ENCODE measurements around the gene ANKRD34A. TPM values are rescaled to one million over a fixed set of nuclear protein-coding genes. Genes with fewer than 3 reads are reported as not detected.
"Not testable (repeated sequence)": the region's sequence is repeated elsewhere in the genome, so short reads cannot be mapped to it uniquely, and the experiment has no call there.

The ANKRD34A gene
- total RNA-seq, 1 donor from 2014 or later = 0.62 TPM

DNA sequence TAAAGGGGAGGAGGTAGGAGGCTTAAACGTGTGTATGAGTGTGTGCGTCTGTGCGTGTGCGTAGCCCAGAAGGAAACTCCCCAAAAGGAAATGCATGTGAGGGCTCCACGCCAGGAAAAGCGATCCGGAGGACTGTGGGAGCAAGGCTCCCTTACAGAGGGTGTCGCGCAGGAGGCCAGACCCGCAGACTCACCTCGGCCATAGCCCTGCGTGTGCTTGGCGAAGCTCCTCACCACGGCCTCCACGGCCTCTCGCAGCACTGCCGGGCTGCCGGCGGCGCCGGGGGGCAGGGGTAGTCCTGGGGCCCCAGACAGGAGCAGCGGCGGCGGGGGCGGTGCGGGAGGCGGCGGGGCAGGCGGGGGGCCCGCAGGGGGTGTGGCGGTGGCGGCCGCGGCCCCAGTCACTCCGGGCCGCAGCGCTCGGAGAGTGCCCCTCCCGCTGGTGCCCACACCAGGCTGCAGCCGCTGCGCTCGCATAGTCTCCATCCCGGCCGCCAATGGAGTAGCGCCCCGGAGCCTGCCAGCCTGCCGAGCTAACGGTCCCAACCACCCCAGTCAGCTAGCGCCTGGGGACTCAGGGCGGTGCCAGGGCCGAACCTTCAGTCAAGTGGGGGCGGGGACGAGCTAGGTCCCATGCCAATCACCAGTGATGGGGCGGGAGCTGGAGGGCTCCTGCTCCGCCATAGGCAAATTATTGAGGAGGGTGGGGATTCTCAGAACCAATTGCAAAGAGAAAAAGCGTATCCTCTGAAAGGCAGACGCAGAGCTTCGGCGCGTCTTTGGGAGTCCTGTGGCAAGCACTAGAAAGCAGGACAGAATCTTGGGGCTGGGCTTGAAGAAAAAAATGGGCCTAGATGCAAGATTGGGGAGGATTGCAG lies 6.7 kb downstream of the ANKRD34A start, which contains the start of gene LIX1L:
TSS of gene LIX1L (minus strand) at position 575 of the 877 bp plus-strand sequence. CDS start at position 485, 90 bp downstream.
- peak; percentile 97 for DNase-seq (ENCODE audit: missing footprints)
- intact Hi-C loops (cut with DNase I) = loop anchor here (1.0 to 5.0 kb wide), 2 partner anchors 30 to 40 kb away; partner anchors contain the start of genes PEX11B and RBM8A
- ATAC-seq = peak; percentile 89

DNA sequence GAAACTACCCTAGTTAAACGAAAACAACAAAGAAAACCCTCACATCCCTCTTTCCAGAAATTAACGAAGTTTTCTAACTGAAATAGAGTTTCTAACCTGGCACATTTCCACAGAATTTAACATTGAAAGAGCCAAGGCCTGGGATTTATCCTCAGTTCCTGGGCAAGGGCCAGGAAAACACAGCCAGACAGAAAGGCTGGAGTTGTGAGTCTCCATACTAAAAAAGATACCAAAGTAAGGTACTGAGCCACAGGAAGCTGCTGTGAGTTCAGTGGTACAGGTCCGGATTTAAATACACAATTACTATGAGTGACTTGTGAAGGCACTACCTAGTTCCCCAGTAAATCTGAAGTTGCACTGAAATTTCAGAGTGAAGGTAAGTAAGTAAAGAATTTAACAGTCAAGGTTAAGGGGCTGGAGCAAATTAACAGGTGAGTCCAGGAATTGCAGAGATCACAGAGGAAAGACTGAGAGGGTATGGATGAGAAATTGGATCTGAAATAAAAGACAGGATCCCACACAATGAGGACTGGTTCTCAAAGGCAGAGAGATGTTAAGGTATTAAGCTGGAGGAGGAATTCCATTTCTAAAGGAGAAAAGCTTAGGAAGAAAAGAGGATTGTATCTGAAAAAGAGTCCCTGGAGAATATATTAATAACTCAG lies 7.5 kb downstream of the ANKRD34A start:
- ATAC-seq = no peak
- DNase-seq (ENCODE audit: missing footprints) = no peak
- intact Hi-C loops (cut with DNase I) = loop anchor here (5.0 kb wide), 1 partner anchor 40 kb away; the partner anchor contains the start of gene PEX11B

DNA sequence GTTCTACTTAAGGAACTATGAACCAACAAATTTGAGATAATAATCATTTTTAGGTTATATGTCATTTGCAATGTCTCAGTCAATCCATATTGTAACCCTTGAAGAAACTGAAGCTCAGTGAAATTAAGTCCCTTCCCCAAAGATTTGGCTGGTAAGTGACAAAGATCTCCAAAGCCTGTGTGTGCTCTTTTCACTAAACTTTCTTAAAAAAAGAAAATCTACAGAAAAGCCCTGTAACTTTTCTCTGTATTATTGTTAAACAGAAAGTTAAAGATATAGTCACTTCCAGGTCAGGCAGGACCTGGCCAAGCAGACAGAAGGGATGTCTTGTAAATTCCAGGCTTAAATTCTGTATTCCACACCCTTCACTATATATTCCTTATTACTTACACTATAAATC lies 8.0 kb downstream of the ANKRD34A start:
- ATAC-seq (no peak), DNase-seq (ENCODE audit: missing footprints) (no peak)
- intact Hi-C loops (cut with DNase I) = loop anchor here (5.0 kb wide), 1 partner anchor 39 kb away; the partner anchor contains the start of gene PEX11B

GRCh38 chr1:145955436-145955835 lies 8.9 kb downstream of the ANKRD34A start:
- DNase-seq (ENCODE audit: missing footprints) (no peak), ATAC-seq (no peak)
- intact Hi-C loops (cut with DNase I) = loop anchor here (5.0 kb wide), 1 partner anchor 38 kb away; the partner anchor contains the start of gene PEX11B

- intact Hi-C loops (cut with DNase I) = no loop called here
- no peak for ATAC-seq
- DNase-seq (ENCODE audit: missing footprints) = no peak
Measured at GRCh38 chr1:145953861-145954260, 10.5 kb downstream of the ANKRD34A start.

DNA sequence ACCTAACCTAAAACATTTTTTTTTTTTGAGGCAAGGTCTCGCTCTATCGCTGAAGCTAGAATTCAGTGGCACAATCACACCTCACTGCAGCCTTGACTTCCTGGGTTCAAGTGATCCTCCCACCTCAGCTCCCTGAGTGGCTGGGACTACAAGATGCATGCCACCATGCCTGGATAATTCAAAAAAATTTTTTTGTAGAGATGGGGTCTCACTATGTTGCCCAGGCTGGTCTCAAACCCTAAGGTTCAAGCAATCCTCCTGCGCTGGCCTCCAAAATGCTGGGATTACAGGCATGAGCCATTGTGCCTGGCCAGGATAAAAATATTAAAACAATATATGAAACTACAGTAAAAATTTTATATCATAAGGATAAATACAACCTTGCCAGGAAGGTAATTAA lies 11.5 kb downstream of the ANKRD34A start:
- intact Hi-C loops (cut with DNase I) = no loop called here
- DNase-seq (ENCODE audit: missing footprints) (no peak), ATAC-seq (no peak)

DNA sequence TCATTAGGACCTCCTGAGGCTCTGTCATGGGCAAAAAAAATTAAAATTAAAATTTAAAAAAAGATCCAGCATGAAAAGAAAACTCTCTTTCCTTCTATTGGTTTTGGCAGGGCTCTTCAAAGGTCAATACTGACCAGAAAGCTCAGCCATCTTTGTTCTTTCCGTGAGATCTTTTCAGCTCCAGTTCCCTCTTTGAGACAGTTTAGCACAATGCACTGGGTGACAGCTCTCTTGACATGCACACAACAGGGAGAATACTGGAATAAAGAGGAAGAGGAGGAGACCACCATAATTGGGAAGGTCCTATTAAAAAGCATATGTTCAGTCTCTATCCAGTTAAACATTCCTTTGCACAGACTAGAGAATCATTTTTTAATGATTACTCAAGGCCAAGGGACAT lies 12.8 kb downstream of the ANKRD34A start:
- no peak for DNase-seq (ENCODE audit: missing footprints)
- ATAC-seq = no peak
- intact Hi-C loops (cut with DNase I) = no loop called here

DNA sequence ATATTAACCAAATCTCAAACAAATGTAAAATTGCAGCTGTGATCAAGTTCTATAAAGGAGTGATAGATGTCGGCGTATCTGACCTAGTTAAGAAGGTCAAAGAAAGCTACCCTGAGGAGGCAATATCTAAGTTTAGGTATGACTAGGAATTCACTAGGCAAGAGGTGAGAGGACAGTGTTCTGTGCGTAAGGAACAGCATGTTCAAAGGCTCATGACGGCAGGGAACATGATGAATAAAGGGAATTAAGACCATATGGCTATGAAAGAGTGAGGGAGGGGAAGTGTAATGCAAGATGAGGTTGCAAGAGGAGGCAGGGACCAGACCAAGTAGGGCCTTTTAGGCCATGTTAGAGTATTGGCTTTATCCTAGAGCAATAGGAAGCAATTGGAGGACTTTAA lies 15.2 kb downstream of the ANKRD34A start:
- DNase-seq (ENCODE audit: missing footprints) (no peak), ATAC-seq (peak; percentile 59)
- intact Hi-C loops (cut with DNase I) = loop anchor here (2.0 kb wide), 1 partner anchor 14 kb away; no protein-coding TSS in a partner anchor

- no peak for ATAC-seq
- DNase-seq (ENCODE audit: missing footprints) = no peak
- intact Hi-C loops (cut with DNase I) = no loop called here
Measured at GRCh38 chr1:145947551-145947950, 16.8 kb downstream of the ANKRD34A start.

DNA sequence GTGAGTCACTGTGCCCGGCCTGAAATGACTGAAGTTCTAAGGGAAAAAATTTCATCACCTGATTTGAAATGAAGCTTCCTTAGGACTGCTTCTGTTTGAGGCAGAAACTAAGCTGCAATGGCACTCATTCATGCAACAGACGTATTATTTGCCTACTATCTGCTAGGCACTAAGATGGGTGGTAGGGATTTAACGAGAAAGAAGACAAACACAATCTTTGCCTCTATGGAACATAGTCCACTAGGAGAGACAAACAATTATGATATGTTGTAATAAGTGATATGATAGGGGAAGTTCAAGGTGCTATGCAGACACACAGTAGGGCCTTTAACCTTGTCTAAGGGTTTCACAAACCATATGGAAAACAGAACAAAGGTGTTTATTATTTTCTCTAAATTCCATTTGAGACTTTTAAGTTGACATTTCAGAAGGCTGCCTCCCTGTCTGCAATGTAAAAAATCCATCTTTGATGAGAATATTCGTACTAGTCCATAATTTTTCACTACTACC lies 17.8 kb downstream of the ANKRD34A start:
- intact Hi-C loops (cut with DNase I) = no loop called here
- ATAC-seq = no peak
- DNase-seq (ENCODE audit: missing footprints) = no peak

DNA sequence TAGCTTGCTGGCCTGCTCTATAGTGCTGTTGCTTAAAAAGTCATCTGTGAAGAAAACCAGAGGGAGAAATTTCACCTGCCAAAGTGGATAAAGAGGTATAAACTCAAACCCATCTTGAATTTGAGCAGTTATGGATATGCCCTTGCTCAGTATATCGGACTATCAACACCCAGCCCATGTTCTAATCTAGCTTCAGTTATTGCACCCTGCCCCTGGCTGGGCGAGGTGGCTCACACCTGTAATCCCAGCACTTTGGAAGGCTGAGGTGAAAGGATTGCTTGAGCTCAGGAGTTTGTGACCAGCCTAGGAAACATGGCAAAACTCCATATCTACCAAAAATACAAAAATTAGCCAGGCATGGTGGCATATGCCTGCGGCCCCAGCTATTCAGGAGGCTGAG lies 19.8 kb downstream of the ANKRD34A start:
- ATAC-seq (no peak), DNase-seq (ENCODE audit: missing footprints) (no peak)
- intact Hi-C loops (cut with DNase I) = no loop called here

GRCh38 chr1:145942871-145943270 lies 21.5 kb downstream of the ANKRD34A start:
- no peak for DNase-seq (ENCODE audit: missing footprints)
- intact Hi-C loops (cut with DNase I) = no loop called here
- no peak for ATAC-seq

GRCh38 chr1:145942405-145942804 lies 22.0 kb downstream of the ANKRD34A start:
- DNase-seq (ENCODE audit: missing footprints) = no peak
- no peak for ATAC-seq
- intact Hi-C loops (cut with DNase I) = no loop called here

- intact Hi-C loops (cut with DNase I) = no loop called here
- no peak for DNase-seq (ENCODE audit: missing footprints)
- ATAC-seq = no peak
Measured at GRCh38 chr1:145937436-145937835, 26.9 kb downstream of the ANKRD34A start.

DNA sequence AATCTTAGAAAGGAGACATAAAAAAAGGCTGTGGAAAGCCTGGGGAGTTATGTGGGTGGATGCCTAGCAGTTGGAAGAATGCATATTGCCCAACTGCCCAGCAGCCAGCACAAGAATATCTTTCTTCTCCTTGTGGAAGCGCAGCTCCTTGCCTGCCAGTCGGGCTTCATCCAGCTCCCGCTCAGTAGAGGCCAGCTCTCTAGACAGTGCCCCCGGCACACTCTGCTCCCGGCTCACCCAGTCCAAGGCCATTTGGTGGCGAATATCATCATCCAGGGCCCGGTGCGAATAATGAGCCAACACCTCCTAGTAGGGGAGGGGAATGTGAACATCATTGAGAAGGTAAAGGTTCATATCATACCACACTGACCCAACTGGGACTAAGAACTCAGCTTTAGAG lies 28.1 kb downstream of the ANKRD34A start:
- intact Hi-C loops (cut with DNase I) = no loop called here
- ATAC-seq = no peak
- DNase-seq (ENCODE audit: missing footprints) = no peak

- DNase-seq (ENCODE audit: missing footprints) (no peak), ATAC-seq (no peak)
- intact Hi-C loops (cut with DNase I) = loop anchor here (2.0 kb wide), 1 partner anchor 13 kb away; no protein-coding TSS in a partner anchor
Measured at GRCh38 chr1:145935708-145936107, 28.7 kb downstream of the ANKRD34A start.

DNA sequence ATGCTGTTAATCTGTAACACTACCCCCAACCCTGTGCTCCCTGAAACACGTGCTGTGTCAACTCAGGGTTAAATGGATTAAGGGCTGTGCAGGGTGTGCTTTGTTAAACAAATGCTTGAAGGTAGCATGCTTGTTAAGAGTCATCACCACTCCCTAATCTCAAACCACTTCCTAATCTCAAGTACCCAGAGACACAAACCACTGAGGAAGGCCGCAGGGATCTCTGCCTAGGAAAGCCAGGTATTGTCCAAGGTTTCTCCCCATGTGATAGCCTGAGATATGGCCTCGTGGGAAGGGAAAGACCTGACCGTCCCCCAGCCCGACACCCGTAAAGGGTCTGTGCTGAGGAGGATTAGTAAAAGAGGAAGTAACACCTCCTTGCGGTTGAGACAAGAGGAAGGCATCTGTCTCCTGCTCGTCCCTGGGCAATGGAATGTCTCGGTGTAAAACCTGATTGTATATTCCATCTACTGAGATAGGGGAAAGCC lies 31.8 kb downstream of the ANKRD34A start:
- DNase-seq (ENCODE audit: missing footprints); ATAC-seq; intact Hi-C loops (cut with DNase I): not testable (repeated sequence)

DNA sequence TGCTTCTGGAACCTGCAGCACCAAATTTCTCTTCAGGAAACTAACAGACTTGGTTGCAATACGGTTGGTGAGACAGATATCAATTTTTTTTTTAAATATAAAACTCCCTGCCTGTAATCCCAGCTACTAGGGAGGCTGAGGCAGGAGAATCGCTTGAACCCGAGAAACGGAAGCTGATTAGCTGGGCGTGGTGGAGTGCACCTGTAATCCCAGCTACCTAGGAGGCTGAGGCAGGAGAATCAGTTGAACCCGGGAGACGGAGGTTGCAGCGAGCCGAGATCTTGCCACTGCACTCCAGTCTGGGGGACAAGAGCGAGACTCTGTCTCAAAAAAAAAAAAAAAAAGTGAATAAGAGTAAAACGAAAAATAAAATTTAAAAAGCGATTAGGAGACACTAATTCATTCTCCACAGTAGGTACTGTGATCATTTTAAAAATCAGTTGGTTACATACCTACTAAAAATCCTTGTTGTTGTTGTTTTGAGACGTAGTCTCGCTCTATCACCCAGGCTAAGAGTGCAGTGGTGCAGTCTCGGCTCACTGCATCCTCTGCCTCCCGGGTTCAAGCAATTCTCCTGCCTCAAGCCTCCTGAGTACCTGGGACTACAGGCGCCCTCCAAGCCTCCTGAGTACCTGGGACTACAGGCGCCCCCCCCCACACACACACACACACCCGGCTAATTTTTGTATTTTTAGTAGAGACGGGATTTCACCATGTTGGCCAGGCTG lies 36.3 kb downstream of the ANKRD34A start:
- ATAC-seq = no peak
- intact Hi-C loops (cut with DNase I) = loop anchor here (1.0 to 5.0 kb wide), 2 partner anchors 30 to 36 kb away; partner anchors contain the start of gene LIX1L
- no peak for DNase-seq (ENCODE audit: missing footprints)
